Aorta (tissue), 5 donors: Measurements from ENCODE around the gene DENND4C. TPM values are rescaled to one million over a fixed set of nuclear protein-coding genes. Genes with fewer than 3 reads are reported as not detected.
"Not testable (repeated sequence)": the region's sequence is repeated elsewhere in the genome, so short reads cannot be mapped to it uniquely, and the experiment has no call there.

ENCODE experiments used
- ATAC-seq: fragments of 200-7000 bp; cut with Tn5 transposase; one replicate; pipeline ENCODE4 v1.9.1; 2022; ENCODE audit warnings: moderate library complexity; ENCODE audit not compliant: low FRiP score
- DNase-seq, 2 donors: peaks; one replicate each; pipeline ENCODE4 v3.0.0-alpha.2; 2020
- H3K27ac ChIP-seq, 2 donors: one replicate each; pipeline ENCODE4 v1.5.1; 2013; ENCODE audit warnings: low read length in 2 of 2, mild to moderate bottlenecking in 2 of 2, moderate library complexity in 2 of 2, control low read depth in 1 of 2, inconsistent platforms in 1 of 2, low read depth in 1 of 2
- H3K27me3 ChIP-seq, 2 donors: one replicate each; pipeline ENCODE4 v1.6.1; 2013; ENCODE audit warnings: control low read depth in 1 of 2, low read length in 1 of 2, mild to moderate bottlenecking in 1 of 2, moderate library complexity in 1 of 2; ENCODE audit not compliant: insufficient read depth in 2 of 2, control insufficient read depth in 1 of 2
- H3K36me3 ChIP-seq, 2 donors: one replicate each; pipeline ENCODE4 v1.6.1; 2013; ENCODE audit warnings: control low read depth in 1 of 2, low read length in 1 of 2, mild to moderate bottlenecking in 1 of 2; ENCODE audit not compliant: insufficient read depth in 2 of 2, control insufficient read depth in 1 of 2
- H3K4me1 ChIP-seq, 2 donors: one replicate each; pipeline ENCODE4 v1.6.1; 2013; ENCODE audit warnings: low read length in 2 of 2, control low read depth in 1 of 2, mild to moderate bottlenecking in 1 of 2, moderate library complexity in 1 of 2; ENCODE audit not compliant: insufficient read depth in 2 of 2, control insufficient read depth in 1 of 2
- H3K4me3 ChIP-seq, 2 donors: one replicate each; pipeline ENCODE4 v1.5.1; 2013; ENCODE audit warnings: low read length in 2 of 2, control low read depth in 1 of 2, mild to moderate bottlenecking in 1 of 2
- H3K9me3 ChIP-seq: one replicate; pipeline ENCODE4 v1.6.1; 2013; ENCODE audit warnings: mild to moderate bottlenecking, low read length; ENCODE audit not compliant: control insufficient read depth
- WGBS, 2 donors: extraction: QIAGEN DNeasy Blood & Tissue Kit; methylation state at CpG; one replicate each; pipeline ENCODE4 v1.1.7; 2013; 5-methylcytosine and 5-hydroxymethylcytosine counted together
- intact Hi-C, 2 donors: fragments of 100-400 bp; cut with DNase I; formaldehyde crosslinking; loops; one replicate each; pipeline versions ENCODE4 v1.14.2 to v1.15.0; 2022
- polyA plus RNA-seq, 2 donors: library from polyadenylated mRNA; stranded (reverse); fragments of 200-250 nt; gene quantifications; one replicate each; pipeline ENCODE4 v1.2.3, GENCODE V29; 2013
- total RNA-seq, 2 donors: library from RNA; stranded (reverse); fragmentation: NEBNext Ultra II Directional; extraction: Animal tissue kit (Norgen Biotek cat#: 25700); gene quantifications; one replicate each; pipeline ENCODE4 v1.2.1, GENCODE V29; 2021
- donor health status: healthy with polysubstance abuse.
- donor health status: Bipolar disorder and iron deficiency.
- donor health status: DM: no; HTN: no; CAD: no.
- donor health status: DM: no; HTN: no; CAD: no.
- donor health status: DM: yes; HTN: yes; CAD: no.

The DENND4C gene
- total and polyA plus RNA-seq, 4 donors = 19.9 to 68.0 (median 35.3) TPM

GRCh38 chr9:19251622-19252021 is 21.1 kb downstream of the DENND4C start:
- H3K4me1 ChIP-seq, DNase-seq, H3K36me3 ChIP-seq, intact Hi-C loops, ATAC-seq, H3K27ac ChIP-seq, H3K9me3 ChIP-seq, H3K27me3 ChIP-seq, H3K4me3 ChIP-seq: not testable (repeated sequence)
- 92 to 98% methylated on average over 5 of the region's 5 CpGs for WGBS, 2 donors

DNA sequence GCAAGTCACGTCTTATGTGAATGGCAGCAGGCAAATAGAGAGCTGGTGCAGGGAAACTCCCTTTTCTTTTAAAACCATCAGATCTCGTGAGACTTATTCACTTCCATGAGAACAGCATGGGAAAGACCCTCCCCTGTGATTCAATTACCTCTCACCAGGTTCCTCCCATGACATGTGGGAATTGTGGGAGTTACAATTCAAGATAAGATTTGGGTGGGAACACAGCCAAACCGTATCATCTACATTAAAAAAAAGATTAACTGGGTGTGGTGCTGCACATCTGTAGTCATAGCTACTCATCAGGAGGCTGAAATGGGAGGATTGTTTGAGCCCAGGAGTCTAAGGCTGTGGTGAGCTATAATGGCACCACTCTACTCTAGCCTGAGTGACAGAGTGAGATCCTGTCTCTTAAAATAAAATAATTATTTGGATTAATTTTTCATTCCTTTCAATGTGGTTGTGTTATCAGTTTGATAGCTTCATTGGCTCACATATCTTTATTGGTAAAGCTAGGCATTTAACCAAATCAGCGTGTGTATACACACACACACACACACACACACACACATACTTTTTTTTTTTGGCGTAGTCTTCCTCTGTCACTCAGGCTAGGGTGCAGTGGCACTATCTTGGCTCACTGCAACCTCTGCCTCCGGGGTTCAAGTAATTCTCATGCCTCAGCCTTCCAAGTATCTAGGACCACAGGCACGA is 21.8 kb downstream of the DENND4C start:
- DNase-seq = no peak
- Histone ChIP-seq H3K4me1 (peaks cover 0 to 2% of the 10 kb centered on the region in 2 donors), H3K36me3 (no peaks in the 10 kb centered on the region), H3K27me3 (no peaks in the 10 kb centered on the region), H3K4me3 (no peak overlapping the region), H3K27ac (no peak overlapping the region), H3K9me3 (no peaks in the 10 kb centered on the region)
- ATAC-seq = no peak
- WGBS, 2 donors = 78 to 84% methylated on average over 7 of the region's 7 CpGs
- intact Hi-C loops = no loop called here

GRCh38 chr9:19252885-19253219 is 22.4 kb downstream of the DENND4C start:
- ATAC-seq (no peak), DNase-seq (no peak)
- no peaks in the 10 kb centered on the region for H3K9me3 ChIP-seq
- 83 to 86% methylated on average over 4 of the region's 4 CpGs for WGBS, 2 donors
- H3K4me3 ChIP-seq = no peak overlapping the region
- peaks cover 0 to 2% of the 10 kb centered on the region in 2 donors for H3K4me1 ChIP-seq
- intact Hi-C loops = no loop called here
- no peaks in the 10 kb centered on the region for H3K36me3 ChIP-seq
- H3K27me3 ChIP-seq = no peaks in the 10 kb centered on the region
- no peak overlapping the region for H3K27ac ChIP-seq

DNA sequence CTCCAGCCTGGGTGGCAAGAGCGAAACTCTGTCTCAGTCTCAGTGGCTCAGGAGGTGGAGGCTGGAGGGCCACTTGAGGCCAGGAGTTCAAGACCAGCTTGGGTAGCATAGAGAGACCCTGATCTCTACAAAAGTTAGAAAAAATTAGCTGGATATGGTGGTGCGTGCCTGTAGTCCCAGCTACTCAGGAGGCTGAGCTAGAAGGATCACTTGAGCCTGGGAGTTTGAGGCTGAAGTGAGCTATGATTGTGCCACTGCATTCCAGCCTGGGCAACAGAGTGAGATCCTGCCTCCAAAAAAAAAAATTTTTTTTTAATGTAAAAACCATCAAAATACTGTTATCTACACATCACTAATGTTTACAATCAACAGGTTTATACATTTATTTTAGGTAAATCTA is 24.6 kb downstream of the DENND4C start:
- intact Hi-C loops = no loop called here
- H3K27ac ChIP-seq = no peak overlapping the region
- DNase-seq = no peak
- no peak overlapping the region for H3K4me3 ChIP-seq
- no peaks in the 10 kb centered on the region for H3K4me1 ChIP-seq
- ATAC-seq = no peak
- H3K27me3 ChIP-seq = no peaks in the 10 kb centered on the region
- 89 to 97% methylated on average over 2 of the region's 2 CpGs for WGBS, 2 donors
- H3K9me3 ChIP-seq = no peaks in the 10 kb centered on the region
- H3K36me3 ChIP-seq = no peaks in the 10 kb centered on the region

- peaks cover 0 to 2% of the 10 kb centered on the region in 2 donors for H3K4me1 ChIP-seq
- intact Hi-C loops = no loop called here
- H3K36me3 ChIP-seq = no peaks in the 10 kb centered on the region
- H3K4me3 ChIP-seq = no peak overlapping the region
- H3K27me3 ChIP-seq = no peaks in the 10 kb centered on the region
- H3K27ac ChIP-seq = no peak overlapping the region
- ATAC-seq = no peak
- no peak for DNase-seq
- no peaks in the 10 kb centered on the region for H3K9me3 ChIP-seq
These were observed 25.3 kb downstream of the DENND4C start for GRCh38 chr9:19255821-19256220.

DNA sequence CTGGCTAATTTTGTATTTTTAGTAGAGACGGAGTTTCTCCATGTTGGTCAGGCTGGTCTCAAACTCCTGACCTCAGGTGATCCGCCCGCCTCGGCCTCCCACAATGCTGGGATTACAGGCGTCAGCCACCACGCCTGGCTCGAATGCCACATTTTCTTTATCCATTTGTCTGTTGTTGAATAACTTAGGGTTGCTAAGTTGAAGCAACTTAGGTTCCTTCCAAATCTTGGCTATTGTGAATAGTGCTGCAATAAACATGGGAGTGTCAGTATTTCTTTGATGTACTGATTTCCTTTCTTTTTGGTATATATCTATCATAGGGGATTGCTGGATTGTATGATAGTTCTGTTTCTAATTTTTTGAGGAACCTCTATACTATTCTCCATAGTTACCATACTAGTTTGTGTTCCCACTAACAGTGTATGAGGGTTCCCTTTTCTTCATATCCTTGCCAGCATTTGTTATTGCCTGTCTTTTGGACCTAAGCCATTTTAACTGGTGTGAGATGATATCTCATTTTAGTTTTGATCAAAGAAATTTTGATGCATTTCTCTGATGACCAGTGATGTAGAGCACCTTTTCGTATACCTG is 29.3 kb downstream of the DENND4C start:
- H3K36me3 ChIP-seq, H3K9me3 ChIP-seq, ATAC-seq, H3K4me1 ChIP-seq, H3K27ac ChIP-seq, H3K27me3 ChIP-seq, H3K4me3 ChIP-seq, intact Hi-C loops, DNase-seq: not testable (repeated sequence)
- WGBS, 2 donors = 98 to 100% methylated on average over 8 of the region's 8 CpGs

DNA sequence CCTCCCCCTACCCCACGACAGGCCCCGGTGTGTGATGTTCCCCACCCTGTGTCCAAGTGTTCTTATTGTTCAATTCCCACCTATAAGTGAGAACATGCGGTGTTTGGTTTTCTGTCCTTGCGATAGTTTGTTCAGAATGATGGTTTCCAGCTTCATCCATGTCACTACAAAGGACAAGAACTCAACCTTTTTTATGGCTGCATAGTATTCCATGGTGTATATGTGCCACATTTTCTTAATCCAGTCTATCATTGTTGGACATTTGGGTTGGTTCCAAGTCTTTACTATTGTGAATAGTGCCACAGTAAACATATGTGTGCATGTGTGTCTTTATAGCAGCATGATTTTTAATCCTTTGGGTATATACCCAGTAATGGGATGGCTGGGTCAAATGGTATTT is 35.1 kb downstream of the DENND4C start:
- H3K9me3 ChIP-seq, H3K27ac ChIP-seq, H3K4me3 ChIP-seq, intact Hi-C loops, H3K27me3 ChIP-seq, H3K4me1 ChIP-seq, H3K36me3 ChIP-seq, ATAC-seq, DNase-seq: not testable (repeated sequence)
- 98 to 100% methylated on average over 4 of the region's 4 CpGs for WGBS, 2 donors

DNA sequence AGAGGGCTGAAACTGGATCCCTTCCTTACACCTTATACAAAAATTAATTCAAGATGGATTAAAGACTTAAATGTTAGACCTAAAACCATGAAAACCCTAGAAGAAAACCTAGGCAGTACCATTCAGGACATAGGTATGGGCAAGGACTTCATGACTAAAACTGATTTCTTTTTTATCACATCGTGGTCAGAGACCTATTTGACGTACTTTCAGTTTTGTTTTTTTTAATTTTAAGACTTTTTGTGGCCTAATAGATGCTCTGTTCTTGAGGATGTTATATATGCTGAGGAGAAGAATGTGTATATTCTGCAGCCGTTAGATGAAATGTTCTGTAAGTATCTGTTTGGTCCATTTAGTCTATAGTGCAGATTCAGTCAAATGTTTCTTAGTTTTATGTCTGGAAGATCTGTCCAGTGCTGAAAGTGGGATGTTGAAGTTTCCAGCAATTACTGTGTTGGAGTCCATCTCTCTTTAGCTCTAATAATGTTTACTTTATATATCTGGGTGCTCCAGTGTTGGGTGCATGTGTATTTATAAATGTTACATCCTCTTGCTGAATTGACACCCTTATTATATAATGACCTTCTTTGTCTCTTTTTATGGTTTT is 36.4 kb downstream of the DENND4C start:
- H3K4me3 ChIP-seq, H3K27ac ChIP-seq, H3K9me3 ChIP-seq, H3K4me1 ChIP-seq, ATAC-seq, H3K27me3 ChIP-seq, H3K36me3 ChIP-seq, DNase-seq, intact Hi-C loops: not testable (repeated sequence)
- WGBS, 2 donors = 74 to 81% methylated on average over 3 of the region's 3 CpGs

DNA sequence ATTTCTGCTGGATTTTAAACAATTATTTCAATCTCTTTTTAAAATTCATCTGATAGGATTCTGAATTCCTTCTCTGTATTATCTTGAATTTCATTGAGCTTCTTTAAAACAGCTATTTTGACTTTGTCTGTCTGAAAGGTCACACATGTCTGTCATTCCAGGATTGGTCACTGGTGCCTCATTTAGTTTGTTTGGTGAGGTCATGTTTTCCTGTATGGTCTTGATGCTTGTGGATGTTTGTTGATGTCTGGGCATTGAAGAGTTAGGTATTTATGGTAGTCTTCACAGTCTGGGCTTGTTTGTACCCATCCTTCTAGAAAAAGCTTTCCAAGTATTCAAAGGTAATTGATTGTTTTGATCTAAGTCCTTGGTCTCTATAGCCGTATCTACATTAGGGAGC is 39.1 kb downstream of the DENND4C start:
- Histone ChIP-seq H3K36me3 (no peaks in the 10 kb centered on the region), H3K9me3 (no peaks in the 10 kb centered on the region), H3K4me1 (no peaks in the 10 kb centered on the region), H3K4me3 (no peak overlapping the region), H3K27ac (no peak overlapping the region), H3K27me3 (no peaks in the 10 kb centered on the region)
- intact Hi-C loops = no loop called here
- ATAC-seq (no peak), DNase-seq (no peak)
- 99 to 100% methylated on average over 1 of the region's 1 CpG for WGBS, 2 donors
